Mesothelial cell of epicardium (in vitro differentiated cells): ENCODE measurements around the gene AP1B1. TPM values are rescaled to one million over a fixed set of nuclear protein-coding genes. Genes with fewer than 3 reads are reported as not detected.
A peak's percentile ranks its signal among the peaks of the same experiment; 100 is the strongest.

Source experiments
- DNase-seq, 2 experiments: peaks; one replicate each; pipeline ENCODE4 v3.0.0; 2021; ENCODE audit warnings: low spot score in 2 of 2; ENCODE audit not compliant: unreplicated experiment in 2 of 2
- H3K27ac Mint-ChIP-seq: 2 replicates; pipeline ENCODE4 v1.8.0; 2021; ENCODE audit warnings: mixed read lengths
- H3K27me3 Mint-ChIP-seq: 2 replicates; pipeline ENCODE4 v1.8.0; 2021; ENCODE audit warnings: low read depth, mixed read lengths
- H3K36me3 Mint-ChIP-seq: 2 replicates; pipeline ENCODE4 v1.8.0; 2021; ENCODE audit warnings: mixed read lengths
- H3K4me1 Mint-ChIP-seq: 2 replicates; pipeline ENCODE4 v1.8.0; 2021; ENCODE audit warnings: mixed read lengths
- H3K4me3 Mint-ChIP-seq: 2 replicates; pipeline ENCODE4 v1.8.0; 2021; ENCODE audit warnings: mild to moderate bottlenecking, moderate library complexity, mixed read lengths
- H3K9me3 Mint-ChIP-seq: 2 replicates; pipeline ENCODE4 v1.8.0; 2021; ENCODE audit warnings: mixed read lengths
- CTCF ChIP-seq: fragments of 200-600 bp; sonication (generic); IDR thresholded peaks from one replicate; pipeline ENCODE4 v1.5.0; 2021; ENCODE audit warnings: antibody characterized with exemption; ENCODE audit not compliant: unreplicated experiment
- total RNA-seq: library from RNA; stranded (reverse); gene quantifications from 3 replicates; pipeline ENCODE4 v1.2.1, GENCODE V29; 2021

AP1B1 gene
- total RNA-seq, 1 donor from 2014 or later: 43.9 TPM

GRCh38 chr22:29300807-29301601, 87.4 kb downstream of the AP1B1 start:
- H3K4me3 Mint-ChIP-seq: no peak overlapping the region
- peak overlapping the region; percentile 2 for H3K27ac Mint-ChIP-seq

GRCh38 chr22:29300467-29300806, 87.9 kb downstream of the AP1B1 start:
- Mint-ChIP-seq H3K9me3 (no peaks in the 10 kb centered on the region), H3K36me3 (peaks cover 31% of the 10 kb centered on the region), H3K27me3 (no peaks in the 10 kb centered on the region), H3K4me3 (no peak overlapping the region), H3K4me1 (no peaks in the 10 kb centered on the region), H3K27ac (no peak overlapping the region)
- no peak for DNase-seq
- no peak for TF ChIP-seq CTCF

More at GRCh38 chr22:29300807-29301601, 87.4 kb downstream of the AP1B1 start:
- Mint-ChIP-seq H3K4me1 (peaks cover 2% of the 10 kb centered on the region), H3K36me3 (peaks cover 26% of the 10 kb centered on the region), H3K27me3 (no peaks in the 10 kb centered on the region), H3K9me3 (no peaks in the 10 kb centered on the region)
- no peak for DNase-seq
- no peak for TF ChIP-seq CTCF

- no peak for TF ChIP-seq CTCF
- H3K9me3 Mint-ChIP-seq: no peaks in the 10 kb centered on the region
- no peak overlapping the region for H3K4me3 Mint-ChIP-seq
- no peak for DNase-seq
- H3K36me3 Mint-ChIP-seq: peaks cover 32% of the 10 kb centered on the region
- no peaks in the 10 kb centered on the region for H3K4me1 Mint-ChIP-seq
- no peaks in the 10 kb centered on the region for H3K27me3 Mint-ChIP-seq
- H3K27ac Mint-ChIP-seq: peak overlapping the region; percentile 50
Observed at GRCh38 chr22:29299136-29299900, 89.1 kb downstream of the AP1B1 start.

- peak overlapping the region; percentile 47 for H3K27ac Mint-ChIP-seq
- H3K9me3 Mint-ChIP-seq: no peaks in the 10 kb centered on the region
- no peaks in the 10 kb centered on the region for H3K27me3 Mint-ChIP-seq
- no peak overlapping the region for H3K4me3 Mint-ChIP-seq
- peaks cover 34% of the 10 kb centered on the region for H3K36me3 Mint-ChIP-seq
- no peak for DNase-seq
- no peak for TF ChIP-seq CTCF
- no peaks in the 10 kb centered on the region for H3K4me1 Mint-ChIP-seq
Observed at GRCh38 chr22:29298641-29299040, 89.7 kb downstream of the AP1B1 start.

- peaks cover 53% of the 10 kb centered on the region for H3K36me3 Mint-ChIP-seq
- no peak for TF ChIP-seq CTCF
- no peaks in the 10 kb centered on the region for H3K27me3 Mint-ChIP-seq
- no peaks in the 10 kb centered on the region for H3K4me1 Mint-ChIP-seq
- H3K4me3 Mint-ChIP-seq: no peak overlapping the region
- DNase-seq: no peak
- no peak overlapping the region for H3K27ac Mint-ChIP-seq
- H3K9me3 Mint-ChIP-seq: no peaks in the 10 kb centered on the region
Observed at GRCh38 chr22:29292379-29292778, 96.0 kb downstream of the AP1B1 start.
